ENCODE data around the gene CLBA1.

Gene CLBA1

GRCh38 chr14:104985675-104986486 lies at the start of gene CLBA1:
TSS of gene CLBA1 (plus strand) at chr14:104985788. CDS start at chr14:104986432, 644 bp downstream.
- no peak for TF ChIP-seq CTCF (IDR thresholded peaks at IDR 0.05; ENCODE audit: low read depth, low read length, missing control alignments)
- peak; percentile 65 for DNase-seq (ENCODE audit: low read depth)
- in situ Hi-C loops (cut with HindIII; ENCODE audit: low sequenced_read_pairs) = no loop called here
- peak within 1 kb of the TSS; percentile 61 for H3K4me3 ChIP-seq (ENCODE audit: low read depth, low read length)

GRCh38 chr14:104935955-104936354 lies 49.6 kb upstream of the CLBA1 start:
- no peak for DNase-seq (ENCODE audit: low read depth)
- in situ Hi-C loops (cut with HindIII; ENCODE audit: low sequenced_read_pairs) = loop anchor here (5.0 kb wide), 1 partner anchor 121 kb away; no protein-coding TSS in a partner anchor
- H3K4me3 ChIP-seq (ENCODE audit: low read depth, low read length) = no peak overlapping the region
- no peak for TF ChIP-seq CTCF (IDR thresholded peaks at IDR 0.05; ENCODE audit: low read depth, low read length, missing control alignments)

GRCh38 chr14:104936361-104937155 lies 49.0 kb upstream of the CLBA1 start:
- H3K4me3 ChIP-seq (ENCODE audit: low read depth, low read length) = no peak overlapping the region
- in situ Hi-C loops (cut with HindIII; ENCODE audit: low sequenced_read_pairs) = loop anchor here (5.0 kb wide), 1 partner anchor 121 kb away; no protein-coding TSS in a partner anchor
- TF ChIP-seq CTCF (IDR thresholded peaks at IDR 0.05; ENCODE audit: low read depth, low read length, missing control alignments) = no peak
- DNase-seq (ENCODE audit: low read depth) = no peak

- in situ Hi-C loops (cut with HindIII; ENCODE audit: low sequenced_read_pairs) = loop anchor here (5.0 kb wide), 1 partner anchor 120 kb away; no protein-coding TSS in a partner anchor
- TF ChIP-seq CTCF (IDR thresholded peaks at IDR 0.05; ENCODE audit: low read depth, low read length, missing control alignments) = no peak
- H3K4me3 ChIP-seq (ENCODE audit: low read depth, low read length) = no peak overlapping the region
- no peak for DNase-seq (ENCODE audit: low read depth)
These were observed 48.4 kb upstream of the CLBA1 start for GRCh38 chr14:104937161-104937560.

GRCh38 chr14:104937694-104938365 lies 47.8 kb upstream of the CLBA1 start:
- in situ Hi-C loops (cut with HindIII; ENCODE audit: low sequenced_read_pairs) = loop anchor here (5.0 kb wide), 1 partner anchor 119 kb away; no protein-coding TSS in a partner anchor
- DNase-seq (ENCODE audit: low read depth) = no peak
- no peak overlapping the region for H3K4me3 ChIP-seq (ENCODE audit: low read depth, low read length)
- TF ChIP-seq CTCF (IDR thresholded peaks at IDR 0.05; ENCODE audit: low read depth, low read length, missing control alignments) = no peak

GRCh38 chr14:104938436-104938835 lies 47.2 kb upstream of the CLBA1 start:
- DNase-seq (ENCODE audit: low read depth) = no peak
- no peak overlapping the region for H3K4me3 ChIP-seq (ENCODE audit: low read depth, low read length)
- TF ChIP-seq CTCF (IDR thresholded peaks at IDR 0.05; ENCODE audit: low read depth, low read length, missing control alignments) = no peak
- in situ Hi-C loops (cut with HindIII; ENCODE audit: low sequenced_read_pairs) = loop anchor here (5.0 kb wide), 1 partner anchor 119 kb away; no protein-coding TSS in a partner anchor
